Caco-2 (cell line): ENCODE data around the gene PSKH1. TPM values are rescaled to one million over a fixed set of nuclear protein-coding genes. Genes with fewer than 3 reads are reported as not detected.

Experiments
- BruUV-seq: library from RNA; stranded (reverse); fragments of 400-500 nt; replicated peaks from 2 replicates; lab custom pipeline; 2021; lab: Mats Ljungman, UMichigan
- CTCF ChIA-PET: fragments of 300-600 bp; sonication (Branson Sonifier 250); formaldehyde crosslinking; loops from one replicate; lab custom pipeline; 2022; ENCODE audit warnings: antibody characterized with exemption; lab: Charles Lee
- POLR2A ChIA-PET: fragments of 300-600 bp; sonication (Branson Sonifier 250); formaldehyde crosslinking; loops from one replicate; lab custom pipeline; 2022; ENCODE audit warnings: antibody characterized with exemption; lab: Charles Lee
- DNase-seq, 2 experiments: peaks; one replicate each; pipeline versions ENCODE4 v3.0.0 to v3.0.0-alpha.2; 2020 to 2022
- H3K27me3 ChIP-seq: replicated peaks from 2 replicates; pipeline ENCODE4 v1.6.0; 2011; ENCODE audit warnings: low read length; ENCODE audit not compliant: control insufficient read depth, insufficient read depth
- H3K36me3 ChIP-seq: 2 replicates; pipeline ENCODE4 v1.5.1; 2011; ENCODE audit warnings: low read length; ENCODE audit not compliant: control insufficient read depth, insufficient read depth
- H3K4me1 ChIP-seq: fragments of 250-450 bp; sonication (Bioruptor Pico); 2 replicates; pipeline ENCODE4 v1.5.1; 2020; ENCODE audit warnings: mild to moderate bottlenecking
- H3K4me3 ChIP-seq: 2 replicates; pipeline ENCODE4 v1.5.1; 2011; ENCODE audit warnings: low read depth, mild to moderate bottlenecking, control low read depth, low read length
- H3K9me3 ChIP-seq: fragments of 250-450 bp; sonication (Bioruptor Pico); 2 replicates; pipeline ENCODE4 v1.5.1; 2020; ENCODE audit warnings: mild to moderate bottlenecking, moderate library complexity
- H3K27ac Mint-ChIP-seq: one replicate; pipeline ENCODE4 v1.8.0; 2022; ENCODE audit warnings: mixed read lengths; ENCODE audit not compliant: unreplicated experiment
- H3K27me3 Mint-ChIP-seq: one replicate; pipeline ENCODE4 v1.8.0; 2022; ENCODE audit warnings: mixed read lengths; ENCODE audit not compliant: insufficient read depth, unreplicated experiment
- H3K36me3 Mint-ChIP-seq: one replicate; pipeline ENCODE4 v1.8.0; 2022; ENCODE audit warnings: mild to moderate bottlenecking, mixed read lengths; ENCODE audit not compliant: insufficient read depth, unreplicated experiment
- H3K4me1 Mint-ChIP-seq: one replicate; pipeline ENCODE4 v1.8.0; 2022; ENCODE audit warnings: low read depth, mixed read lengths; ENCODE audit not compliant: unreplicated experiment
- H3K4me3 Mint-ChIP-seq: one replicate; pipeline ENCODE4 v1.8.0; 2022; ENCODE audit warnings: mild to moderate bottlenecking, moderate library complexity, mixed read lengths; ENCODE audit not compliant: unreplicated experiment
- H3K9me3 Mint-ChIP-seq: one replicate; pipeline ENCODE4 v1.8.0; 2022; ENCODE audit warnings: mixed read lengths; ENCODE audit not compliant: unreplicated experiment
- intact Hi-C: fragments of 100-400 bp; cut with micrococcal nuclease; formaldehyde crosslinking; loops from one replicate; pipeline ENCODE4 v1.10.0; 2022; ENCODE audit not compliant: unreplicated experiment
- total RNA-seq: library from RNA; stranded (reverse); gene quantifications from 2 replicates; pipeline ENCODE4 v1.2.3, GENCODE V29; 2022
- TF ChIP-seq, protein P1 (sequence below), 2 experiments: fragments of 200-600 bp in 1 of 2; IDR thresholded peaks; 1 replicate in 1 of 2; 2 replicates in 1 of 2; pipeline versions ENCODE4 v1.5.1 to v1.8.0; 2011 to 2022; ENCODE audit warnings: antibody characterized with exemption in 1 of 2, control low read depth in 1 of 2, inconsistent platforms in 1 of 2, low read depth in 1 of 2, low read length in 1 of 2, mild to moderate bottlenecking in 1 of 2, moderate library complexity in 1 of 2; ENCODE audit not compliant: insufficient read depth in 1 of 2, severe bottlenecking in 1 of 2, unreplicated experiment in 1 of 2

PSKH1 gene
- total RNA-seq, 1 experiment from 2014 or later: 41.3 TPM

DNA sequence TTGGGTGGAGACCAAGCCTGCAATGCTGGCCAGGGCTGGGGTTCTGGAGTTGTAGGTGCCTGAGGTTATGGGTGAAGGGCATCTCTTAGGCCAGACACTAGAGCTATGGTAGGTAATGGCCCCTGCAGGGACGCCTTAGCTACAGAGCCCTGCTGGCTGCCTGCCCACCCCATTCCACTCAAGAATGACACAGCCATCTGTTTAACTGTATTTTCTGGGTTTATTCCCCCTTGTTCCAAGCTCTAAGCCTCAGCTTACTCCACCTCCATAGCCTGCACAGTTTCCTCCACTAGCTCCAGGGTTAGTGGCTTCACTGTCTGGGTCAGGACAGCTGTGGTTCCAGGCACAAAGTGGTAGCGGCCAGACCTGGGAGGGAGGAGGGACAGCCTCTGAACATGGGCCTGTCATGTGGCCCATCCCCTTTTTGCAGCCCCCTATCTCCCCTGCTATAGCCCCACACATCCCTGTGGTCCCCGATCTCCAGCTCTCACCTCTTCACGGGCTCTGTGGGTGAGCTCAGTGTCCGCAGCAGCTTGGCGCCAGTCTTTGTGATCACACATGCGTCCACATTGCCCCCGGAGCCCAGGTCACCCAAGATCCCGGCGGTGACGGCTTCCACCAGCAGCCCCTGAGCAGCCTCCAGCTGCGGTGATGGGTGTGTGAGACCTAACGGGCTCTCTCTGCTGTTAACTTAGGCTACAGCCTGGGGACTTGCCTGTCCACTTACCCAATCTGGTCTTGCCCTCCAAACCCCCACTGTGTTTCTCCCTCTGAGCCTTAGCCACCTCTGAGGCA is 41.4 kb downstream of the PSKH1 start:
- Mint-ChIP-seq H3K27me3 (no peaks in the 10 kb centered on the region), H3K36me3 (peaks cover 71% of the 10 kb centered on the region), H3K27ac (peak overlapping the region; percentile 95), H3K9me3 (no peaks in the 10 kb centered on the region), H3K4me3 (peak overlapping the region; percentile 97), H3K4me1 (peaks cover 28% of the 10 kb centered on the region)
- TF ChIP-seq, protein P1, sequence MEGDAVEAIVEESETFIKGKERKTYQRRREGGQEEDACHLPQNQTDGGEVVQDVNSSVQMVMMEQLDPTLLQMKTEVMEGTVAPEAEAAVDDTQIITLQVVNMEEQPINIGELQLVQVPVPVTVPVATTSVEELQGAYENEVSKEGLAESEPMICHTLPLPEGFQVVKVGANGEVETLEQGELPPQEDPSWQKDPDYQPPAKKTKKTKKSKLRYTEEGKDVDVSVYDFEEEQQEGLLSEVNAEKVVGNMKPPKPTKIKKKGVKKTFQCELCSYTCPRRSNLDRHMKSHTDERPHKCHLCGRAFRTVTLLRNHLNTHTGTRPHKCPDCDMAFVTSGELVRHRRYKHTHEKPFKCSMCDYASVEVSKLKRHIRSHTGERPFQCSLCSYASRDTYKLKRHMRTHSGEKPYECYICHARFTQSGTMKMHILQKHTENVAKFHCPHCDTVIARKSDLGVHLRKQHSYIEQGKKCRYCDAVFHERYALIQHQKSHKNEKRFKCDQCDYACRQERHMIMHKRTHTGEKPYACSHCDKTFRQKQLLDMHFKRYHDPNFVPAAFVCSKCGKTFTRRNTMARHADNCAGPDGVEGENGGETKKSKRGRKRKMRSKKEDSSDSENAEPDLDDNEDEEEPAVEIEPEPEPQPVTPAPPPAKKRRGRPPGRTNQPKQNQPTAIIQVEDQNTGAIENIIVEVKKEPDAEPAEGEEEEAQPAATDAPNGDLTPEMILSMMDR (IDR thresholded peaks at IDR 0.05; ENCODE audit: insufficient read depth in 1 of 2, low read depth in 1 of 2, low read length in 1 of 2, severe bottlenecking in 1 of 2, unreplicated experiment in 1 of 2): no peak
- Histone ChIP-seq H3K27me3 (no peaks in the 10 kb centered on the region), H3K4me1 (peaks cover 16% of the 10 kb centered on the region), H3K9me3 (no peaks in the 10 kb centered on the region), H3K4me3 (peak overlapping the region; percentile 87), H3K36me3 (no peaks in the 10 kb centered on the region; the same call in 1 of the 2 replicates)
- BruUV-seq: no TSS peak
- intact Hi-C loops: loop anchor here (1.0 to 10.0 kb wide), 5 partner anchors 34 to 410 kb away; partner anchors contain the start of genes CTCF, NUTF2, PSKH1 and RIPOR1
- POLR2A ChIA-PET: interaction anchor here (0.5 to 3.1 kb wide), 7 partner anchors 32 to 150 kb away, joined by 3 to 14 read pairs (median 9); partner anchors contain the start of genes NFATC3, RANBP10 and TSNAXIP1
- DNase-seq: no peak
- CTCF ChIA-PET: interaction anchor here (1.0 to 4.2 kb wide), 7 partner anchors 20 to 274 kb away, joined by 3 to 47 read pairs (median 6); partner anchors contain the start of genes ACD, NRN1L, RANBP10 and TSNAXIP1

DNA sequence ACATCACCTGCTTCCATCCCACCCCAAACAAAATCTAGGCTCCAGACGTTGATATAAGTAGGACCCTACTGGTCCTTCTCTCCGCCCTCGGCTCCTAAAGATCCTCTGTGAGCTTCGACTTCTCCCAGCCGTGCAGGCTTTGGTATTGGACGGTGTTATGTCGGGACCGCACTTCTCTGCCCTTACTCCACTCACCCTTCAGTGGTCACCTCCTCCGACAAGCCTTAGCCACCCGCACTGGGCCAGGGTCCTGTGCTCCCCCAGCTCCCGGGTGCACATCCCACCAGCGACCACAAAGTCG is 42.0 kb downstream of the PSKH1 start:
- H3K9me3 Mint-ChIP-seq: no peaks in the 10 kb centered on the region
- no peaks in the 10 kb centered on the region for H3K27me3 Mint-ChIP-seq
- Histone ChIP-seq H3K4me1 (peaks cover 16% of the 10 kb centered on the region), H3K27me3 (no peaks in the 10 kb centered on the region), H3K9me3 (no peaks in the 10 kb centered on the region), H3K4me3 (peak overlapping the region; percentile 87), H3K36me3 (no peaks in the 10 kb centered on the region; the same call in 1 of the 2 replicates)
- H3K4me3 Mint-ChIP-seq: peak overlapping the region; percentile 97
- TSS peak; percentile 52 for BruUV-seq
- H3K36me3 Mint-ChIP-seq: peaks cover 77% of the 10 kb centered on the region
- ChIA-PET POLR2A (interaction anchor here (0.5 to 3.1 kb wide), 20 partner anchors 9 to 394 kb away, joined by 3 to 14 read pairs (median 4); partner anchors contain the start of genes ACD, CTCF, DDX28 and DUS2), CTCF (interaction anchor here (0.9 to 4.2 kb wide), 15 partner anchors 9 to 414 kb away, joined by 3 to 47 read pairs (median 5); partner anchors contain the start of genes ACD, LCAT, NRN1L and RANBP10)
- H3K27ac Mint-ChIP-seq: peak overlapping the region; percentile 95
- intact Hi-C loops: loop anchor here (1.0 to 10.0 kb wide), 5 partner anchors 33 to 410 kb away; partner anchors contain the start of genes CTCF, NUTF2, PSKH1 and RIPOR1
- peaks cover 28% of the 10 kb centered on the region for H3K4me1 Mint-ChIP-seq
- no peak for DNase-seq
- TF ChIP-seq, protein P1 (IDR thresholded peaks at IDR 0.05; ENCODE audit: insufficient read depth in 1 of 2, low read depth in 1 of 2, low read length in 1 of 2, severe bottlenecking in 1 of 2, unreplicated experiment in 1 of 2): no peak
